ENCODE results near the gene DLG3.
A peak's percentile ranks its signal among the peaks of the same experiment; 100 is the strongest.

Gene DLG3

GRCh38 chrX:70527053-70527452 is 82.4 kb downstream of the DLG3 start:
- DNase-seq, result no peak

- DNase-seq, result no peak
Observed at GRCh38 chrX:70527610-70528345, 83.1 kb downstream of the DLG3 start.

- DNase-seq, result no peak
Observed at GRCh38 chrX:70535198-70535597, 90.6 kb downstream of the DLG3 start.

- DNase-seq, result no peak
Observed at GRCh38 chrX:70549429-70549828, 104.8 kb downstream of the DLG3 start.

GRCh38 chrX:70552130-70552704 is 107.6 kb downstream of the DLG3 start:
- no peak for DNase-seq

GRCh38 chrX:70553516-70553915 is 108.9 kb downstream of the DLG3 start:
- DNase-seq, result no peak

- peak; percentile 2 for DNase-seq
Observed at GRCh38 chrX:70554081-70554480, 109.4 kb downstream of the DLG3 start.

GRCh38 chrX:70554523-70554922 is 109.9 kb downstream of the DLG3 start:
- DNase-seq, result no peak

GRCh38 chrX:70554948-70555347 is 110.3 kb downstream of the DLG3 start:
- DNase-seq, result no peak

Measured in CD4-positive, alpha-beta T cell treated with Interleukin-21 for 1 hour (primary cell).